Ovary (tissue), 9 donors: ENCODE results near the gene AKT1. TPM values are rescaled to one million over a fixed set of nuclear protein-coding genes. Genes with fewer than 3 reads are reported as not detected.

Experiments
- DNase-seq, 5 donors: peaks; one replicate each; pipeline ENCODE4 v3.0.0-alpha.2; 2019 to 2020
- H3K27ac ChIP-seq, 2 donors: fragments of 200-600 bp; one replicate each; pipeline versions ENCODE4 v1.5.1 to v1.8.0; 2019 to 2022
- H3K27me3 ChIP-seq: fragments of 200-600 bp; one replicate; pipeline ENCODE4 v1.8.0; 2022
- H3K36me3 ChIP-seq: fragments of 200-600 bp; sonication (generic); one replicate; pipeline ENCODE4 v1.5.1; 2019
- H3K4me1 ChIP-seq: one replicate; pipeline ENCODE4 v1.8.1; 2013; ENCODE audit warnings: mild to moderate bottlenecking, moderate library complexity; ENCODE audit not compliant: insufficient read depth
- H3K4me3 ChIP-seq: fragments of 200-600 bp; sonication (generic); one replicate; pipeline ENCODE4 v1.5.1; 2017
- H3K9me3 ChIP-seq, 2 donors: fragments of 200-600 bp in 1 of 2; sonication (generic) in 1 of 2; one replicate each; pipeline versions ENCODE4 v1.5.1 to v1.8.1; 2013 to 2019; ENCODE audit warnings: mild to moderate bottlenecking in 1 of 2, moderate library complexity in 1 of 2
- CTCF ChIP-seq, 3 donors: fragments of 450-650 bp in 2 of 3; fragments of 200-600 bp in 1 of 3; IDR thresholded peaks; one replicate each; pipeline versions ENCODE4 v1.5.1 to v1.8.0; 2016 to 2022; ENCODE audit warnings: antibody characterized with exemption in 3 of 3, mild to moderate bottlenecking in 1 of 3
- EP300 ChIP-seq: sonication (generic); formaldehyde crosslinking; IDR thresholded peaks from one replicate; pipeline ENCODE4 v1.6.1; 2017; ENCODE audit warnings: antibody characterized with exemption
- POLR2A ChIP-seq: fragments of 450-650 bp; IDR thresholded peaks from one replicate; pipeline ENCODE4 v1.6.1; 2017; ENCODE audit warnings: antibody characterized with exemption, mild to moderate bottlenecking, moderate library complexity
- WGBS, 3 donors: extraction: QIAGEN DNeasy Blood & Tissue Kit in 1 of 3; methylation state at CpG; one replicate each; pipeline versions ENCODE4 v1.1.5 to v1.1.7; 2013 to 2017; 5-methylcytosine and 5-hydroxymethylcytosine counted together
- intact Hi-C, 4 donors: fragments of 100-400 bp; cut with DNase I; formaldehyde crosslinking; loops; one replicate each; pipeline versions ENCODE4 v1.11.0 to v1.15.1; 2022 to 2023
- polyA plus RNA-seq, 2 donors: library from polyadenylated mRNA; stranded (reverse); fragments of 200-250 nt in 1 of 2; fragments of 350-450 nt in 1 of 2; fragmentation: Illumina TruSeq in 1 of 2; extraction: RNeasy Lipid Tissue Mini Kit (QIAGEN cat#74804) in 1 of 2; gene quantifications; one replicate each; pipeline ENCODE4 v1.2.3, GENCODE V29; 2013 to 2014
- total RNA-seq, 7 donors: library from RNA; depleted of rRNA in 2 of 7; stranded (reverse); fragments of >200 nt in 2 of 7; fragmentation: NEBNext Ultra II Directional in 3 of 7; extraction: Animal tissue kit (Norgen Biotek cat#: 25700) in 3 of 7; gene quantifications; one replicate each; pipeline versions ENCODE4 v1.1.0 to v1.2.4, GENCODE V29; 2016 to 2023
- donor health status: DM: no; HTN: no; CAD: no; lungs with moderate emphysema.
- donor health status: DM: no; HTN: no; CAD: no.
- donor health status: Bipolar disorder and iron deficiency.
- donor health status: DM: yes; HTN: yes; CAD: no.
- donor health status: DM: no; HTN: no; CAD: no.
- donor health status: DM: yes; HTN: yes; CAD: no.

The AKT1 gene
- total and polyA plus RNA-seq, 9 donors: 53.9 to 105 (median 95.4) TPM

DNA sequence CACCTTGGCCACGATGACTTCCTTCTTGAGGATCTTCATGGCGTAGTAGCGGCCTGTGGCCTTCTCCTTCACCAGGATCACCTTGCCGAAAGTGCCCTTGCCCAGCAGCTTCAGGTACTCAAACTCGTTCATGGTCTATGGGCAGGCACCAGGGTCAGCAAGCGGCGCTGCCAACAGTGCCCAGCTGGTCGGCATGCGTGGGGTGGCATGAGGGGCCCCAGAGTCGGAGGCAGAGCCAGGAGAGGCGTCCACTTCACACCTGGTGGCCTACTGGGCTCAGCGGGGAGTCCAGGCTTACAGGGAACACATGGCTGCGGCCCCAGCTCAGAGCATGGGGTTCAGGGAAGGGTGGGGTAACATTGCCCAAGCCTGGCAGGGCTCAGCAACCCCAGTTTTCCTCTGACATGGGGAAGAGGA, 20.5 kb downstream of the AKT1 start:
- Histone ChIP-seq H3K9me3 (no peaks in the 10 kb centered on the region), H3K27ac (no peak overlapping the region), H3K4me1 (no peaks in the 10 kb centered on the region), H3K27me3 (no peaks in the 10 kb centered on the region), H3K36me3 (no peaks in the 10 kb centered on the region), H3K4me3 (no peak overlapping the region)
- no peak for DNase-seq
- WGBS, 3 donors: 82 to 89% (median 87%) methylated on average over 13 of the region's 13 CpGs
- TF ChIP-seq EP300: no peak
- no peak for TF ChIP-seq POLR2A
- TF ChIP-seq CTCF (IDR thresholded peaks at IDR 0.05): no peak
- intact Hi-C loops: no loop called here

DNA sequence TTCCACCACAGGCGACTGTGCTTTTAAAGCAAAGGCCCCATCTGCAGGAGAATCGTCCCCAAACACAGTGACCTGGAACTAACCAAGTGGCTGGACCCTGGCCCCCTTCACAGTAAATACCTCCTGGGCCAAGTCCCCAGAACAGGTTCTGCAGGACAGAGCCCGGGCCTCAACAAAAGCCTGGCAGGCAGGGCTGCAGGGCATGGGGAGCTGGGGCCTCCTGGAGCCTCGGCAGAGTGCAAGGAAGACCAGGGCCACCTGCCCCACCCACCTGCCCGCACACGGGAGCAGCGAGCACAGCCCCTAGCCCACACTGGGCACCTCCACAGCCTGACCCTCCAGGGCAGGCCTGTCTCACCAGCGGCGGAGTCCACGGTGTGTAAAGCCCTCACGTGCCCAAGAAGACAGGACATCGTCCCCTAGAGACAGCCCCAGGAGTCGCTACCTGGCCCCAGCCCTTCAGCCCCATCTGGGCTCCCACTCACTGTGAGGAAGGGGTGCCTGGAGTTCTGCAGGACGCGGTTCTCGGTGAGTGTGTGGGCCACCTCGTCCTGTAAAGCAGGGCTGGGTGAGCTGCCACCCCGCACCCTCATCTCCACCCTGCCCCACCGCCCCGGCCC, 21.0 kb downstream of the AKT1 start:
- no peaks in the 10 kb centered on the region for H3K27me3 ChIP-seq
- no peak overlapping the region for H3K4me3 ChIP-seq
- no peak for DNase-seq
- intact Hi-C loops: no loop called here
- no peak for TF ChIP-seq CTCF (IDR thresholded peaks at IDR 0.05)
- H3K27ac ChIP-seq: no peak overlapping the region
- no peaks in the 10 kb centered on the region for H3K36me3 ChIP-seq
- H3K4me1 ChIP-seq: no peaks in the 10 kb centered on the region
- H3K9me3 ChIP-seq: no peaks in the 10 kb centered on the region
- WGBS, 3 donors: 83 to 89% (median 85%) methylated on average over 19 to 20 of the region's 20 CpGs

DNA sequence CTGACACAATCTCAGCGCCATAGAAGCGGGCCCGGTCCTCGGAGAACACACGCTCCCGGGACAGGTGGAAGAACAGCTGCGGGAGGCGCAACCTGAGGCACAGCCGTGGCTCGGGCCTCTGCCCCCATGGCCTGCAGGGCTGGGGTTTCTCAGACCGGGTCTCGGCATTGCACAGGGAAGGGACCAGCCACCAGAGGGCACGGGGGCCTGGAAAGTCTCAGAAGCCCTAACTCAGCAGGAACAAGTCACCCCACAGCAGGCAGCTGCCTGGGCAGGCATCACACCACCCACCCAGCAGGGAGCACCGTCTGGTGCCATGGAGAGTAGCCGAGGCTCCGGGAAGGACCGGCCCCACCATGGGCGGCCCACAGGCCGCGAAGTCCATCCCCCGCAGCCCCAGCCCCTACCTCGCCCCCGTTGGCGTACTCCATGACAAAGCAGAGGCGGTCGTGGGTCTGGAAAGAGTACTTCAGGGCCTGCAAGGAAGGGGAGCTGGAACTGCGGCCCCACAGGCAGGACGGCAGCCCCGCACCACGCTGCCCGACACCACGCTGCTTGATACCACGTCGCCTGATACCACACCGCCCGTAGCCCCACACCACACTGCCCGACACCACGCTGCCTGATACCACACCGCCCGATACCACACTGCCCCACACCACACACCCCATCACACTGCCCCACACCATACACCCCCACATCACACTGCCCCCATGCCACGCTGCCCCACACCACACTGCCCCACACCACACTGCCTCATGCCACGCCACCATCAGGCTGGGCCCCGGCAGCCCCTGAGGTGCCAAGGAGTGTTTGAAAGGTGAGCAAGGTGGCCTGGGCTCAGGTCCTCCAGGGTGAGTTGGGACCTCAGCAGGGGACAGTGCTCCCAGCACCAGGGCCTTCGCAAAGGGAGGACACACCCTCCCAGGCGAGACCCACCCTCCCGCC, 21.8 kb downstream of the AKT1 start:
- Histone ChIP-seq H3K27me3 (no peaks in the 10 kb centered on the region), H3K9me3 (no peaks in the 10 kb centered on the region), H3K4me1 (peaks cover under 1% of the 10 kb centered on the region), H3K4me3 (no peak overlapping the region), H3K36me3 (no peaks in the 10 kb centered on the region), H3K27ac (no peak overlapping the region)
- DNase-seq: no peak
- intact Hi-C loops: no loop called here
- WGBS, 3 donors: 81 to 86% (median 86%) methylated on average over 45 to 46 of the region's 46 CpGs
- TF ChIP-seq POLR2A: no peak
- no peak for TF ChIP-seq CTCF (IDR thresholded peaks at IDR 0.05)
- TF ChIP-seq EP300: no peak

GRCh38 chr14:104772707-104773504, 22.6 kb downstream of the AKT1 start:
- intact Hi-C loops: no loop called here
- no peaks in the 10 kb centered on the region for H3K36me3 ChIP-seq

More at GRCh38 chr14:104772707-104773504, 22.6 kb downstream of the AKT1 start:
- no peak overlapping the region for H3K27ac ChIP-seq
- no peak for DNase-seq
- H3K9me3 ChIP-seq: no peaks in the 10 kb centered on the region
- TF ChIP-seq CTCF (IDR thresholded peaks at IDR 0.05): no peak
- TF ChIP-seq POLR2A: no peak
- 88 to 90% (median 89%) methylated on average over 38 of the region's 38 CpGs for WGBS, 3 donors
- no peak overlapping the region for H3K4me3 ChIP-seq
- H3K27me3 ChIP-seq: no peaks in the 10 kb centered on the region
- H3K4me1 ChIP-seq: peaks cover 2% of the 10 kb centered on the region
